ENCODE results near the gene OTOF. TPM values are rescaled to one million over a fixed set of nuclear protein-coding genes. Genes with fewer than 3 reads are reported as not detected.

OTOF gene
- total and polyA plus RNA-seq, 2 of the 4 experiments (the other 2 are of a cell fraction): 0.03 TPM; not detected in 1

DNA sequence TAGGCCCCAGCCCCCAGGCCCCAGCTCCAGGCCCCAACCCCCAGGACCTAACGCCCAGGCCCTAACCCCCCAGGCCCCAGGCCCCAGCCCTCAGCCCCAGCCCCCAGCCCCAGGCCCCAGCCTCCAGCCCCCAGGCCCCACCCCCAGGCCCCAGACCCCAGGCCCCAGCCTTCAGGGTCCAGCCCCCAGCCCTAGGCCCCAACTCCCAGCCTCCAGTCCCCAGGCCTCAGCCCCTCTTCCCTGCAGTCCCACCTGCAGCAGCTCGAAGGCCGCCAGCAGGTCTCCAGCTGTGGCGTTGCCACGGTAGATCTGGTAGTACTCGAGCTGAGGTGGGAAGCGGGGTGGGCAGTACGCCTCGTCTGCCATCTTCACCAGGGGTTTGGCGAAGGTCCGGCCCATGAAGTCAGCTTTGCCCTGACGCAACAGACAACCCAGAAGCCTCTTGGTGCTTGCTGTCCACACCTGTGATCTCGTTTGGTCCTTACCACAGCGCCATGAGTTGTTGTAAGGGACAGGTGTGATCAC lies 3.6 kb downstream of the OTOF start:
- no TSS peak for BruUV-seq (replicated peaks)
- ChIA-PET CTCF (no interaction called here), POLR2A (ENCODE audit: unreplicated experiment) (no interaction called here)
- no peak overlapping the region for H3K14ac ChIP-seq (replicated peaks; ENCODE audit: low read depth, low read length)
- H3K27ac ChIP-seq (ENCODE audit: insufficient read depth, low read length): no peak overlapping the region
- no peaks in the 10 kb centered on the region for H3K36me3 ChIP-seq (ENCODE audit: control insufficient read depth, insufficient read depth, low read length)
- TF ChIP-seq MXI1 (IDR thresholded peaks at IDR 0.05; ENCODE audit: borderline replicate concordance, low read depth, low read length) (no peak), MAFK (IDR thresholded peaks at IDR 0.05; ENCODE audit: low read depth, low read length) (no peak), BHLHE40 (IDR thresholded peaks at IDR 0.05; ENCODE audit: low read depth, low read length) (no peak), NFE2L2 (IDR thresholded peaks at IDR 0.05; ENCODE audit: low read depth, low read length) (no peak), SMC3 (IDR thresholded peaks at IDR 0.05; ENCODE audit: low read depth, low read length) (no peak), RCOR1 (IDR thresholded peaks at IDR 0.05; ENCODE audit: insufficient replicate concordance, low read length) (no peak), RFX5 (IDR thresholded peaks at IDR 0.05; ENCODE audit: low read depth, low read length) (no peak), CHD1 (IDR thresholded peaks at IDR 0.05; ENCODE audit: low read depth, low read length) (no peak), MAZ (IDR thresholded peaks at IDR 0.05; ENCODE audit: borderline replicate concordance, low read depth, low read length) (no peak)
- TF ChIP-seq, protein P1, sequence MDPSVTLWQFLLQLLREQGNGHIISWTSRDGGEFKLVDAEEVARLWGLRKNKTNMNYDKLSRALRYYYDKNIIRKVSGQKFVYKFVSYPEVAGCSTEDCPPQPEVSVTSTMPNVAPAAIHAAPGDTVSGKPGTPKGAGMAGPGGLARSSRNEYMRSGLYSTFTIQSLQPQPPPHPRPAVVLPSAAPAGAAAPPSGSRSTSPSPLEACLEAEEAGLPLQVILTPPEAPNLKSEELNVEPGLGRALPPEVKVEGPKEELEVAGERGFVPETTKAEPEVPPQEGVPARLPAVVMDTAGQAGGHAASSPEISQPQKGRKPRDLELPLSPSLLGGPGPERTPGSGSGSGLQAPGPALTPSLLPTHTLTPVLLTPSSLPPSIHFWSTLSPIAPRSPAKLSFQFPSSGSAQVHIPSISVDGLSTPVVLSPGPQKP (IDR thresholded peaks at IDR 0.05; ENCODE audit: borderline replicate concordance, low read depth, low read length): no peak
- TF ChIP-seq, protein P2, sequence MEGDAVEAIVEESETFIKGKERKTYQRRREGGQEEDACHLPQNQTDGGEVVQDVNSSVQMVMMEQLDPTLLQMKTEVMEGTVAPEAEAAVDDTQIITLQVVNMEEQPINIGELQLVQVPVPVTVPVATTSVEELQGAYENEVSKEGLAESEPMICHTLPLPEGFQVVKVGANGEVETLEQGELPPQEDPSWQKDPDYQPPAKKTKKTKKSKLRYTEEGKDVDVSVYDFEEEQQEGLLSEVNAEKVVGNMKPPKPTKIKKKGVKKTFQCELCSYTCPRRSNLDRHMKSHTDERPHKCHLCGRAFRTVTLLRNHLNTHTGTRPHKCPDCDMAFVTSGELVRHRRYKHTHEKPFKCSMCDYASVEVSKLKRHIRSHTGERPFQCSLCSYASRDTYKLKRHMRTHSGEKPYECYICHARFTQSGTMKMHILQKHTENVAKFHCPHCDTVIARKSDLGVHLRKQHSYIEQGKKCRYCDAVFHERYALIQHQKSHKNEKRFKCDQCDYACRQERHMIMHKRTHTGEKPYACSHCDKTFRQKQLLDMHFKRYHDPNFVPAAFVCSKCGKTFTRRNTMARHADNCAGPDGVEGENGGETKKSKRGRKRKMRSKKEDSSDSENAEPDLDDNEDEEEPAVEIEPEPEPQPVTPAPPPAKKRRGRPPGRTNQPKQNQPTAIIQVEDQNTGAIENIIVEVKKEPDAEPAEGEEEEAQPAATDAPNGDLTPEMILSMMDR (conservative IDR thresholded peaks at IDR 0.05; ENCODE audit: low read depth, low read length): no peak
- no peaks in the 10 kb centered on the region; the same call in 1 of the 2 replicates for H3K9me1 ChIP-seq (ENCODE audit: insufficient read depth, low read length)
- no peak overlapping the region for H4K8ac ChIP-seq (ENCODE audit: low read depth in 2 of 2, low read length in 2 of 2)
- intact Hi-C loops (cut with micrococcal nuclease) (no loop called here), in situ Hi-C loops (cut with MboI; ENCODE audit: low sequenced_read_pairs) (no loop called here), dilution Hi-C loops (cut with HindIII; ENCODE audit: low sequenced_read_pairs, unreplicated experiment) (no loop called here)
- no peak overlapping the region for H2AFZ ChIP-seq (replicated peaks; ENCODE audit: low read length, poor library complexity)
- H3K27me3 ChIP-seq (ENCODE audit: control insufficient read depth, insufficient read depth, low read length): no peaks in the 10 kb centered on the region
- no peak overlapping the region for H3K4me2 ChIP-seq (ENCODE audit: low read depth, low read length)
- H3K56ac ChIP-seq (ENCODE audit: extremely low read depth, insufficient read depth, low read length): no peak overlapping the region
- H2AK9ac ChIP-seq (replicated peaks; ENCODE audit: low read depth, low read length, poor library complexity): no peak overlapping the region
- ATAC-seq (ENCODE audit: low read depth): no peak
- no peak overlapping the region for H4K91ac ChIP-seq (ENCODE audit: insufficient read depth, low read depth, low read length)
- H3K79me1 ChIP-seq (ENCODE audit: low read depth in 1 of 2, low read length in 2 of 2): no peaks in the 10 kb centered on the region
- H4K20me1 ChIP-seq (ENCODE audit: insufficient read depth, low read length): no peaks in the 10 kb centered on the region
- H3K4me1 ChIP-seq (ENCODE audit: control insufficient read depth, insufficient read depth, low read length): no peaks in the 10 kb centered on the region
- H2BK5ac ChIP-seq (ENCODE audit: low read depth, low read length, poor library complexity, severe bottlenecking): no peak overlapping the region
- H3K18ac ChIP-seq (ENCODE audit: low read depth, low read length): no peak overlapping the region
- no peak overlapping the region for H3K23ac ChIP-seq (ENCODE audit: low read depth, low read length)
- DNase-seq: no peak
- no peak overlapping the region for H3K9ac ChIP-seq (ENCODE audit: low read depth, low read length)
- H3K4me3 ChIP-seq (ENCODE audit: insufficient read depth, low read depth, low read length): no peak overlapping the region
- H4K5ac ChIP-seq (ENCODE audit: low read depth, low read length): no peak overlapping the region
- H2BK15ac ChIP-seq (ENCODE audit: low read depth, low read length): no peak overlapping the region
- peaks cover 3% of the 10 kb centered on the region for H3K9me3 ChIP-seq (ENCODE audit: control insufficient read depth, insufficient read depth, low read length)
- no peak overlapping the region for H3K4ac ChIP-seq (ENCODE audit: low read depth, low read length)
- no peak overlapping the region for H2BK20ac ChIP-seq (ENCODE audit: low read depth, low read length)
- WGBS, 2 experiments (ENCODE audit: extremely low coverage in 2 of 2, insufficient read length in 1 of 2): 73% methylated on average over 5 of the region's 14 CpGs; no CpG with 5 or more reads in 1 of the 2 experiments
- no peak overlapping the region for H2AK5ac ChIP-seq (ENCODE audit: low read depth, low read length)
- no peak overlapping the region for H2BK120ac ChIP-seq (ENCODE audit: low read depth, low read length)
